ENCODE measurements around the gene DIPK1A. TPM values are rescaled to one million over a fixed set of nuclear protein-coding genes. Genes with fewer than 3 reads are reported as not detected.

DIPK1A gene
- total RNA-seq, 1 experiment from 2014 or later: 1.2 TPM

DNA sequence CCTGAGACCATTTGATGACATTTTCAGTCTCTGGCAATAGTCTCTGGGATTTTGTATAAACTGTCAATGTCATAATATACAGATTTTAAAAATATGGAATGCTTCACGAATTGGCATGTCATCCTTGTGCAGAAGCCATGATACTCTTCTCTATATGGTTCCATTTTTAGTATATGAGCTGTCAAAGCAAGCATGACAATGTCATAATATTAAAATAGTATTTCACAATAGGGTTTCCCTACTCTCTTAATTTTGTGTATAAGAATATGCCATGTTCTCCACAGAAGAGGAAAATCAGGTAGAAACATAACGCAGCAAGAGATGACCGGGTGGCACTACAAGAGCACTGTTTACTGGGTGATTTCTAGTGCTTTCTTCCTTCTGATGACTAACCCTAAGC lies 8.3 kb upstream of the DIPK1A start:
- Histone ChIP-seq H3K4me3 (ENCODE audit: low read depth in 2 of 2, low read length in 2 of 2) (no peak overlapping the region), H3K4me1 (ENCODE audit: control insufficient read depth, insufficient read depth, low read length) (no peaks in the 10 kb centered on the region), H3K27ac (ENCODE audit: low read length) (no peak overlapping the region), H3K27me3 (ENCODE audit: control insufficient read depth, insufficient read depth, low read length) (peaks cover 2% of the 10 kb centered on the region), H3K36me3 (ENCODE audit: control insufficient read depth, insufficient read depth, low read length) (no peaks in the 10 kb centered on the region), H3K9me3 (ENCODE audit: control insufficient read depth, insufficient read depth, low read depth, low read length) (no peaks in the 10 kb centered on the region)
- intact Hi-C loops (cut with micrococcal nuclease; ENCODE audit: unreplicated experiment) (no loop called here), in situ Hi-C loops (cut with HindIII; ENCODE audit: low pct_unique_long_range_greater_than_20kb, low sequenced_read_pairs) (no loop called here)
- ChIA-PET CTCF (no interaction called here), POLR2A (interaction anchor here (0.6 kb wide), 1 partner anchor 220 kb away, joined by 7 read pairs; no protein-coding TSS in a partner anchor)
- DNase-seq (ENCODE audit: low read depth, low spot score): no peak
- no peak for ATAC-seq
- BruUV-seq (replicated peaks): no TSS peak
- TF ChIP-seq POLR2AphosphoS5 (IDR thresholded peaks at IDR 0.05; ENCODE audit: low read depth, low read length): no peak
- TF ChIP-seq SIN3A (IDR thresholded peaks at IDR 0.05; ENCODE audit: borderline replicate concordance, insufficient read depth, low read depth, low read length): no peak
- TF ChIP-seq, protein P1, sequence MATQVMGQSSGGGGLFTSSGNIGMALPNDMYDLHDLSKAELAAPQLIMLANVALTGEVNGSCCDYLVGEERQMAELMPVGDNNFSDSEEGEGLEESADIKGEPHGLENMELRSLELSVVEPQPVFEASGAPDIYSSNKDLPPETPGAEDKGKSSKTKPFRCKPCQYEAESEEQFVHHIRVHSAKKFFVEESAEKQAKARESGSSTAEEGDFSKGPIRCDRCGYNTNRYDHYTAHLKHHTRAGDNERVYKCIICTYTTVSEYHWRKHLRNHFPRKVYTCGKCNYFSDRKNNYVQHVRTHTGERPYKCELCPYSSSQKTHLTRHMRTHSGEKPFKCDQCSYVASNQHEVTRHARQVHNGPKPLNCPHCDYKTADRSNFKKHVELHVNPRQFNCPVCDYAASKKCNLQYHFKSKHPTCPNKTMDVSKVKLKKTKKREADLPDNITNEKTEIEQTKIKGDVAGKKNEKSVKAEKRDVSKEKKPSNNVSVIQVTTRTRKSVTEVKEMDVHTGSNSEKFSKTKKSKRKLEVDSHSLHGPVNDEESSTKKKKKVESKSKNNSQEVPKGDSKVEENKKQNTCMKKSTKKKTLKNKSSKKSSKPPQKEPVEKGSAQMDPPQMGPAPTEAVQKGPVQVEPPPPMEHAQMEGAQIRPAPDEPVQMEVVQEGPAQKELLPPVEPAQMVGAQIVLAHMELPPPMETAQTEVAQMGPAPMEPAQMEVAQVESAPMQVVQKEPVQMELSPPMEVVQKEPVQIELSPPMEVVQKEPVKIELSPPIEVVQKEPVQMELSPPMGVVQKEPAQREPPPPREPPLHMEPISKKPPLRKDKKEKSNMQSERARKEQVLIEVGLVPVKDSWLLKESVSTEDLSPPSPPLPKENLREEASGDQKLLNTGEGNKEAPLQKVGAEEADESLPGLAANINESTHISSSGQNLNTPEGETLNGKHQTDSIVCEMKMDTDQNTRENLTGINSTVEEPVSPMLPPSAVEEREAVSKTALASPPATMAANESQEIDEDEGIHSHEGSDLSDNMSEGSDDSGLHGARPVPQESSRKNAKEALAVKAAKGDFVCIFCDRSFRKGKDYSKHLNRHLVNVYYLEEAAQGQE (IDR thresholded peaks at IDR 0.05; ENCODE audit: insufficient read depth in 1 of 2, low read depth in 2 of 2, low read length in 1 of 2): no peak
- TF ChIP-seq TCF7L2 (IDR thresholded peaks at IDR 0.05; ENCODE audit: low read depth, low read length): no peak
- TF ChIP-seq, protein P2, sequence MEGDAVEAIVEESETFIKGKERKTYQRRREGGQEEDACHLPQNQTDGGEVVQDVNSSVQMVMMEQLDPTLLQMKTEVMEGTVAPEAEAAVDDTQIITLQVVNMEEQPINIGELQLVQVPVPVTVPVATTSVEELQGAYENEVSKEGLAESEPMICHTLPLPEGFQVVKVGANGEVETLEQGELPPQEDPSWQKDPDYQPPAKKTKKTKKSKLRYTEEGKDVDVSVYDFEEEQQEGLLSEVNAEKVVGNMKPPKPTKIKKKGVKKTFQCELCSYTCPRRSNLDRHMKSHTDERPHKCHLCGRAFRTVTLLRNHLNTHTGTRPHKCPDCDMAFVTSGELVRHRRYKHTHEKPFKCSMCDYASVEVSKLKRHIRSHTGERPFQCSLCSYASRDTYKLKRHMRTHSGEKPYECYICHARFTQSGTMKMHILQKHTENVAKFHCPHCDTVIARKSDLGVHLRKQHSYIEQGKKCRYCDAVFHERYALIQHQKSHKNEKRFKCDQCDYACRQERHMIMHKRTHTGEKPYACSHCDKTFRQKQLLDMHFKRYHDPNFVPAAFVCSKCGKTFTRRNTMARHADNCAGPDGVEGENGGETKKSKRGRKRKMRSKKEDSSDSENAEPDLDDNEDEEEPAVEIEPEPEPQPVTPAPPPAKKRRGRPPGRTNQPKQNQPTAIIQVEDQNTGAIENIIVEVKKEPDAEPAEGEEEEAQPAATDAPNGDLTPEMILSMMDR (IDR thresholded peaks at IDR 0.05): no peak

DNA sequence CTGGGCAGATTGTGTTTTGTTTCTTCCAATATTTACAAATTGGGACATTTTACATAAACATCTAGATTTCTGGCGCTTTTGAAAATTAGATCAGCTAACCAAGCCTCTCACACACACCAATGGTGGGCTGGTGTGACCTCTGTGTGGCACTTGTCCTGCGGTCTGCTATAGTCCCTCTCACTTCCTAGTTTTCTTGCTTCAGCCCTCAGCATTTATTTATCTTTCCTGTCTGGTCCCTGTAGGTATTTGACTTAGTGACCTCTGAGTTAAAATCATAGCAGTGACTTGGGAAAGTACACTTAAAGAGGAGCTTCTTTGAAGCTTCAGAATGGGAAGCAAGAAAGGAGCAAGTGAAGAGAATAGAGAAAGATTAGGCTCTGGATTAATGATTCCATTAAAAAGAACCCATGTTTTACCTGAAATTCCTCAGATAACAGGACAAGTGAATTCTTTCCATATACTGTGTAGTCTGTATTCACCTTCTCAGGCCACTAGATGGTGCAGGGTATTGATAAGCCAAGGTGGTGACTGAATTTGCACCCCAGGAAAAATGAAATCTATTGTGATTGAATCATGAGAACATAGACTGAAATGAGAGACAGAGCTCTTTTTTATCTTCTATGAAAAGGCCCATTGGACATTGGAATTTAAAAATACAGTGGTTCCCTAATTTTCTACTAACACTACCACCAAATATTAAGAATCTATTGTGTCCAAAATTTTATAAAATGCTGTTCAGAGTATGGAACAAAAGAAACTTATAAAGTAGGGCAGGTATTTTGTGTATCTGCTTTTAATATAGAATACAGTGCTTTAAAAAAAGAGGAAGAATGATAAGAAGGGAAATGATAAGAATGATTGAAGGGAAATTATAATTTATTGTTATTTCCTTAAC lies 7.1 kb upstream of the DIPK1A start:
- peaks cover 3% of the 10 kb centered on the region; the same call in 1 of the 2 replicates for H3K27me3 ChIP-seq (ENCODE audit: control insufficient read depth, insufficient read depth, low read length)
- ChIA-PET POLR2A (interaction anchor here (0.6 kb wide), 2 partner anchors 81 to 219 kb away, joined by 4 to 7 read pairs; no protein-coding TSS in a partner anchor), CTCF (no interaction called here)
- in situ Hi-C loops (cut with HindIII; ENCODE audit: low pct_unique_long_range_greater_than_20kb, low sequenced_read_pairs): no loop called here
- no peaks in the 10 kb centered on the region for H3K4me1 ChIP-seq (ENCODE audit: control insufficient read depth, insufficient read depth, low read length)
- DNase-seq (ENCODE audit: low read depth, low spot score): no peak
- no peak overlapping the region for H3K27ac ChIP-seq (ENCODE audit: low read length)
- intact Hi-C loops (cut with micrococcal nuclease; ENCODE audit: unreplicated experiment): no loop called here
- H3K9me3 ChIP-seq (ENCODE audit: control insufficient read depth, insufficient read depth, low read depth, low read length): no peaks in the 10 kb centered on the region
- H3K4me3 ChIP-seq (ENCODE audit: low read depth in 2 of 2, low read length in 2 of 2): no peak overlapping the region
- no TSS peak for BruUV-seq (replicated peaks)
- TF ChIP-seq, protein P2 (IDR thresholded peaks at IDR 0.05): peak; percentile 53; the same call in 1 of the 2 replicates
- TF ChIP-seq TCF7L2 (IDR thresholded peaks at IDR 0.05; ENCODE audit: low read depth, low read length): no peak
- TF ChIP-seq SIN3A (IDR thresholded peaks at IDR 0.05; ENCODE audit: borderline replicate concordance, insufficient read depth, low read depth, low read length): no peak
- no peak for TF ChIP-seq POLR2AphosphoS5 (IDR thresholded peaks at IDR 0.05; ENCODE audit: low read depth, low read length)
- TF ChIP-seq, protein P1 (IDR thresholded peaks at IDR 0.05; ENCODE audit: insufficient read depth in 1 of 2, low read depth in 2 of 2, low read length in 1 of 2): no peak
- no peaks in the 10 kb centered on the region for H3K36me3 ChIP-seq (ENCODE audit: control insufficient read depth, insufficient read depth, low read length)
- no peak for ATAC-seq

Data from Panc1 (cell line).